Mammary epithelial cell (primary cell): ENCODE measurements around the gene TOP2B.

ENCODE experiments used
- CTCF ChIP-seq, 2 donors: IDR thresholded peaks in 1 of 2; conservative IDR thresholded peaks in 1 of 2; 2 replicates each; pipeline ENCODE4 v1.5.1; 2011 to 2012; ENCODE audit warnings: inconsistent platforms in 2 of 2, low read length in 2 of 2, mild to moderate bottlenecking in 2 of 2, control low read depth in 1 of 2, low read depth in 1 of 2; ENCODE audit not compliant: insufficient read depth in 1 of 2; ENCODE audit errors: extremely low read depth in 1 of 2
- EZH2 ChIP-seq: IDR thresholded peaks from 2 replicates; pipeline ENCODE4 v1.6.1; 2012; ENCODE audit warnings: low read length, inconsistent platforms, borderline replicate concordance

DNA sequence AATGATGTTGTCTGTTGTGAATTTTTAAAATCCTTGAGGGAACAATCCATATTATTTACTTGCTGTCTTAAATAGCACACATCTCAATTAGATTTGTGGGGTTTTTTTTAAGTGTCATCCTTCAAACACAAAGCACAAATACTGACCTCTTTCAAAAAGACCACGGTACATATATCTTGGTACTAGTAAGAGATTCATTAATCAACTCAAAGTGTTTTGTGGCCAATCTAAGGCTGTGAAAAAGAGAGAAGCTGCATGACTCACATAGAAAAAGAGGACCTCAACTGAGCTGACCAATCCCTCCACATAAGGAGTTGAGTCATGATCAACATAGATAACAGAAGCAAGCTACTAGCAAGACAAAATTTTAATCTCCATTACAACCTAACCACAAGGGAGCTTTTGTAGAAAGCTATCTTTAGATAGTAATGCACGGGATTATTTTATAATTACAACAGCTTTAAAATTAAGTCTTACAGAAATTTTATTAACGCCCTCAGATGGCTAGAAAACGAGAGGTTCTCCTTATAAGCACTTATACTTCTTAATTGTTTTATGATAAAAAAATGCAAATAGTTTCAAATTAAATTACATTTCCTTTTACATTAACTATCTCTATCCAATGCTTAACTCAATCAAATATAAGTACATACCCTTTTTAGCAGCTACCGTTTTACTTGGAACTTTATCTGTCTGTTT is 60.5 kb downstream of the TOP2B start:
- TF ChIP-seq EZH2: no peak
- no peak for TF ChIP-seq CTCF (conservative IDR thresholded peaks at IDR 0.05 in 1 of 2, IDR thresholded peaks at IDR 0.05 in 1 of 2; ENCODE audit: extremely low read depth in 1 of 2, insufficient read depth in 1 of 2, low read depth in 1 of 2, low read length in 2 of 2)
